HG03558 (cell line): ENCODE measurements around the gene UBE3C.
"Not testable (repeated sequence)": the region's sequence is repeated elsewhere in the genome, so short reads cannot be mapped to it uniquely, and the experiment has no call there.

Experiments used
- ATAC-seq: cut with Tn5 transposase; IDR thresholded peaks from one replicate; pipeline ENCODE4 v1.9.1; 2021; ENCODE audit warnings: moderate number of reproducible peaks; ENCODE audit not compliant: unreplicated experiment; ENCODE audit errors: extremely low read depth

Gene UBE3C

GRCh38 chr7:157129907-157130460 is 8.7 kb upstream of the UBE3C start:
- no peak for ATAC-seq

- ATAC-seq: not testable (repeated sequence)
Observed at GRCh38 chr7:157130849-157131248, 7.9 kb upstream of the UBE3C start.

GRCh38 chr7:157132796-157133195 is 5.9 kb upstream of the UBE3C start:
- no peak for ATAC-seq

GRCh38 chr7:157133304-157133703 is 5.4 kb upstream of the UBE3C start:
- no peak for ATAC-seq

GRCh38 chr7:157136372-157136771 is 2.4 kb upstream of the UBE3C start:
- ATAC-seq: no peak

GRCh38 chr7:157138101-157138423 is 664 bp upstream of the UBE3C start:
- peak; percentile 24 for ATAC-seq

- peak; percentile 29 for ATAC-seq
Observed at GRCh38 chr7:157139111-157139809, 534 bp downstream of the UBE3C start.

GRCh38 chr7:157139810-157140510 is 1.2 kb downstream of the UBE3C start:
- no peak for ATAC-seq

GRCh38 chr7:157140511-157140905 is 1.8 kb downstream of the UBE3C start:
- no peak for ATAC-seq

- ATAC-seq: no peak
Observed at GRCh38 chr7:157141525-157142060, 2.9 kb downstream of the UBE3C start.

GRCh38 chr7:157143788-157144187 is 5.1 kb downstream of the UBE3C start:
- no peak for ATAC-seq

- no peak for ATAC-seq
Observed at GRCh38 chr7:157149317-157149716, 10.6 kb downstream of the UBE3C start.

GRCh38 chr7:157150882-157151281 is 12.2 kb downstream of the UBE3C start:
- ATAC-seq: no peak

GRCh38 chr7:157151626-157152339 is 13.1 kb downstream of the UBE3C start:
- ATAC-seq: no peak

- no peak for ATAC-seq
Observed at GRCh38 chr7:157152391-157152937, 13.7 kb downstream of the UBE3C start.

GRCh38 chr7:157153260-157153659 is 14.5 kb downstream of the UBE3C start:
- ATAC-seq: no peak

GRCh38 chr7:157155959-157156358 is 17.2 kb downstream of the UBE3C start:
- ATAC-seq: no peak

- no peak for ATAC-seq
Observed at GRCh38 chr7:157158400-157158799, 19.7 kb downstream of the UBE3C start.

GRCh38 chr7:157159537-157159936 is 20.8 kb downstream of the UBE3C start:
- not testable (repeated sequence) for ATAC-seq

GRCh38 chr7:157160433-157160832 is 21.7 kb downstream of the UBE3C start:
- no peak for ATAC-seq

GRCh38 chr7:157165987-157166386 is 27.3 kb downstream of the UBE3C start:
- ATAC-seq: no peak
